ENCODE data around the gene ZSCAN5C. TPM values are rescaled to one million over a fixed set of nuclear protein-coding genes. Genes with fewer than 3 reads are reported as not detected.

ZSCAN5C gene
- polyA plus RNA-seq, 1 experiment = not detected

DNA sequence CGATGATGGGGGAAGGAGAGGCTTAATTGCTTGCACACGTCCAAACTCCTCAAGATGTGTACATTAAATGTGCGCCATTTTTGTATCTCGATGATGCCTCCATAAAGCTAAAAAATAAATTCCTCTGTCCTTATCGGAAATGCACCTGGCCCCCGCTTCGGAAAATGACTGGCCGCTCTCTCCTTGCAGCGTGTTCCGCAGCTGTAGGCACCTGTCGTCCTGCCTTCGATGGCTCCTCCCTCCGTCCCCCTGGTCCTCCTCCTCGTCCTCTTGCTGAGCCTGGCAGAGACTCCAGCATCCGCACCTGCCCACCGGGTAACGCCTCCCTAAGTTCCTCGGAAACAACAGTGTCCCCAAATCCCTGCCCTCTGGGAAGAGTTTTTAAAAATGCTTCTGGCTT, 25.2 kb upstream of the ZSCAN5C start:
- POLR2A ChIA-PET = no interaction called here
- Histone ChIP-seq H3K36me3 (ENCODE audit: control insufficient read depth, insufficient read depth, low read length) (no peaks in the 10 kb centered on the region), H3K27me3 (ENCODE audit: control insufficient read depth, insufficient read depth, low read length) (no peaks in the 10 kb centered on the region), H3K4me3 (ENCODE audit: low read depth, low read length) (no peak overlapping the region)
- DNase-seq (ENCODE audit: low read depth) = no peak
- CTCF ChIA-PET = interaction anchor here (3.7 to 12.9 kb wide), 2 partner anchors 98 to 111 kb away, joined by 18 to 262 read pairs; no protein-coding TSS in a partner anchor
- TF ChIP-seq, protein P1, sequence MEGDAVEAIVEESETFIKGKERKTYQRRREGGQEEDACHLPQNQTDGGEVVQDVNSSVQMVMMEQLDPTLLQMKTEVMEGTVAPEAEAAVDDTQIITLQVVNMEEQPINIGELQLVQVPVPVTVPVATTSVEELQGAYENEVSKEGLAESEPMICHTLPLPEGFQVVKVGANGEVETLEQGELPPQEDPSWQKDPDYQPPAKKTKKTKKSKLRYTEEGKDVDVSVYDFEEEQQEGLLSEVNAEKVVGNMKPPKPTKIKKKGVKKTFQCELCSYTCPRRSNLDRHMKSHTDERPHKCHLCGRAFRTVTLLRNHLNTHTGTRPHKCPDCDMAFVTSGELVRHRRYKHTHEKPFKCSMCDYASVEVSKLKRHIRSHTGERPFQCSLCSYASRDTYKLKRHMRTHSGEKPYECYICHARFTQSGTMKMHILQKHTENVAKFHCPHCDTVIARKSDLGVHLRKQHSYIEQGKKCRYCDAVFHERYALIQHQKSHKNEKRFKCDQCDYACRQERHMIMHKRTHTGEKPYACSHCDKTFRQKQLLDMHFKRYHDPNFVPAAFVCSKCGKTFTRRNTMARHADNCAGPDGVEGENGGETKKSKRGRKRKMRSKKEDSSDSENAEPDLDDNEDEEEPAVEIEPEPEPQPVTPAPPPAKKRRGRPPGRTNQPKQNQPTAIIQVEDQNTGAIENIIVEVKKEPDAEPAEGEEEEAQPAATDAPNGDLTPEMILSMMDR (IDR thresholded peaks at IDR 0.05; ENCODE audit: insufficient read depth, low read depth, low read length) = no peak

DNA sequence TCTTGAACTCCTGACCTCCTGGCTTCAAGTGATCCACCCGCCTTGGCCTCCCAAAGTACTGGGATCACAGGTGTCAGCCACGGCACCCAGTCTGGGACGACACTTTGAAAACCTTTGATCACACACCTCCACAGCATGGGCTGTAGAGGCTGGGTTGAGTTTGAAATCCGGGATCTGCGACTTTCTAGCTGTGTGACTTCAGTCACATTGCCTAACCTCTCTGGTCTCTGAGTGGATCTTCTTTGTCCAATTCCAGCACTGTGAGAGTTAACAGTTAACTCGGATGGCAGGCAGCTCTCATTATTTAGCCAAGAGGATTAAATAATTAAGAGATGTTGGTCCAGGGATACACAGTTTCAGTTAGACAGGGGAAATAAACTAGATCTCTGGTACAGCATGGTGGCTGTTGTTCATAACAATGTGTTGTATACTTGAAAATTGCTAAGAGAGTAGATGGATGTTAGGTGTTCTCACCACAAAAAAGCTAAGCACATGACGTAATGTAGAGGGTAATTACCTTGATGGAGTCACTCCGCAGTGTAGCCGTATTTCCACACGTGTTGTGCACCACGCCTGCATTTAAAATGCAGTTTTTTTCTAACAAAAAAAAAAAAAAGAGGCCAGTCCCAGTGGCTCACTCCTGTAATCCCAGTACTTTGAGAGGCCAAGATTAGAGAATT, 24.4 kb upstream of the ZSCAN5C start:
- Histone ChIP-seq H3K4me3 (ENCODE audit: low read depth, low read length) (no peak overlapping the region), H3K36me3 (ENCODE audit: control insufficient read depth, insufficient read depth, low read length) (no peaks in the 10 kb centered on the region), H3K27me3 (ENCODE audit: control insufficient read depth, insufficient read depth, low read length) (no peaks in the 10 kb centered on the region)
- POLR2A ChIA-PET = no interaction called here
- CTCF ChIA-PET = interaction anchor here (0.6 to 12.9 kb wide), 5 partner anchors 75 to 1050 kb away, joined by 3 to 262 read pairs (median 4); no protein-coding TSS in a partner anchor
- DNase-seq (ENCODE audit: low read depth) = no peak
- TF ChIP-seq, protein P1 (IDR thresholded peaks at IDR 0.05; ENCODE audit: insufficient read depth, low read depth, low read length) = no peak

DNA sequence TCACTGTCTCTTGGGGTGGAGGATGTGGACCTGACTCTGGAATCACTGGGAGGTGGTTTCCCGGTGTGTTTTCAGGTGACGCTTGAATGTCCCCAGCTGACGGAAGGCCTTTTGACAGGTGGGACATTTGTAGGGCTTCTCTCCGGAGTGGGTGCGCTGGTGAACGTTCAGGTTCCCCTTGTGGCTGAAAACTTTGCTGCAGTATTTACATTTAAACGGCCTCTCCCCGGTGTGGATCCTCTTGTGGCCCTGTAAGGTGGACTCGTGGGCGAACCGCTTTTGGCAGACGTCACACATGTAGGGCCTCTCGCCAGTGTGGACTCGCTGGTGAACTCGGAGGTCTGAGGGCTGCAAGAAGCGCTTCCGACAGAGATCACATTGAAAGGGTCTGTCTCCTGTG, 12.3 kb upstream of the ZSCAN5C start:
- Histone ChIP-seq H3K4me3 (ENCODE audit: low read depth, low read length) (no peak overlapping the region), H3K36me3 (ENCODE audit: control insufficient read depth, insufficient read depth, low read length) (no peaks in the 10 kb centered on the region), H3K27me3 (ENCODE audit: control insufficient read depth, insufficient read depth, low read length) (no peaks in the 10 kb centered on the region)
- CTCF ChIA-PET = interaction anchor here (2.0 kb wide), 1 partner anchor 63 kb away, joined by 6 read pairs; no protein-coding TSS in a partner anchor
- TF ChIP-seq, protein P1 (IDR thresholded peaks at IDR 0.05; ENCODE audit: insufficient read depth, low read depth, low read length) = no peak
- POLR2A ChIA-PET = no interaction called here
- no peak for DNase-seq (ENCODE audit: low read depth)

DNA sequence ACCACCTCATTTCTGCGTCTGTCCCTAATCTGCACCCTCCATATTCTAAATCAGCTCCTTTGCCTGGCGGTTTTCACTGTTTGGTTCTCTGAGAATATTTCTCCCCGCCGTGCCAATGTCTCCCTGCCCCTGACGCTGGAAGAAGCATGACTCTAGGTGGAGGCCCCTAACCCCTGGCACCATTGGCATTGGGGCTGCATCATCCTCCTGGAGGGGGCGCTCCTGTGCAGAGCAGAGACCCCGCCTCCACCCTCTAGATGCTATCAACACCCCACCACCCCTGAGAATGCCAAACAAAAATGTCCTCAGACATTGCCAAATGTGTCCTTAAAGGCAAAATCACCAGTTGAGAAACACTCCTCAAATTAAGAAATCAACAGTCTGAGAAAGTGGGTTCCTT, 11.0 kb upstream of the ZSCAN5C start:
- ChIA-PET POLR2A (no interaction called here), CTCF (no interaction called here)
- H3K27me3 ChIP-seq (ENCODE audit: control insufficient read depth, insufficient read depth, low read length) = no peaks in the 10 kb centered on the region
- TF ChIP-seq, protein P1 (IDR thresholded peaks at IDR 0.05; ENCODE audit: insufficient read depth, low read depth, low read length) = no peak
- no peak for DNase-seq (ENCODE audit: low read depth)
- no peak overlapping the region for H3K4me3 ChIP-seq (ENCODE audit: low read depth, low read length)
- no peaks in the 10 kb centered on the region for H3K36me3 ChIP-seq (ENCODE audit: control insufficient read depth, insufficient read depth, low read length)

DNA sequence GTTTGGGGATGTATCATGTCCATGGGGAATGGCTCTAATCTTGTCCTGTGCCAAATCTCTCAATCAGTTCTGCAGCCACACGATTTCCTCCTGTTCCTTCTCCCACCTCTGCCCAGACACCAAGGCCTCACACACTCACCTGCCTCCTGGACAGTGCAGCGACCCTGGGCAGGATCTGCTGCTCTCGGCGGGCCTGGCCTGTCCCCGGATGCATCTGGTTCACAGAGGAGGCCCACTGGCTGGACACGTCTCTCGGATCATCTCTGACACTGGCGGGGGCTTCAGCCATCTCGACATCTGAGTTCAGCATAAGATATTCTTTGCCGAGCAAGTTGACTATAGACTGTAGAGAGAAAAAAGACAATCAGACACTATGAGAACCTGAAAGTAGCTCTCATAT, 10.4 kb upstream of the ZSCAN5C start:
- TF ChIP-seq, protein P1 (IDR thresholded peaks at IDR 0.05; ENCODE audit: insufficient read depth, low read depth, low read length) = no peak
- no peak for DNase-seq (ENCODE audit: low read depth)
- ChIA-PET CTCF (no interaction called here), POLR2A (no interaction called here)
- Histone ChIP-seq H3K4me3 (ENCODE audit: low read depth, low read length) (no peak overlapping the region), H3K27me3 (ENCODE audit: control insufficient read depth, insufficient read depth, low read length) (no peaks in the 10 kb centered on the region), H3K36me3 (ENCODE audit: control insufficient read depth, insufficient read depth, low read length) (no peaks in the 10 kb centered on the region)

Data from BJ (cell line).